Ovary (tissue), 9 donors: Measurements from ENCODE around the gene FXYD1. TPM values are rescaled to one million over a fixed set of nuclear protein-coding genes. Genes with fewer than 3 reads are reported as not detected.

Experiments
- DNase-seq, 5 donors: peaks; one replicate each; pipeline ENCODE4 v3.0.0-alpha.2; 2019 to 2020
- H3K27ac ChIP-seq, 2 donors: fragments of 200-600 bp; one replicate each; pipeline versions ENCODE4 v1.5.1 to v1.8.0; 2019 to 2022
- H3K27me3 ChIP-seq: fragments of 200-600 bp; one replicate; pipeline ENCODE4 v1.8.0; 2022
- H3K36me3 ChIP-seq: fragments of 200-600 bp; sonication (generic); one replicate; pipeline ENCODE4 v1.5.1; 2019
- H3K4me1 ChIP-seq: one replicate; pipeline ENCODE4 v1.8.1; 2013; ENCODE audit warnings: mild to moderate bottlenecking, moderate library complexity; ENCODE audit not compliant: insufficient read depth
- H3K4me3 ChIP-seq: fragments of 200-600 bp; sonication (generic); one replicate; pipeline ENCODE4 v1.5.1; 2017
- H3K9me3 ChIP-seq, 2 donors: fragments of 200-600 bp in 1 of 2; sonication (generic) in 1 of 2; one replicate each; pipeline versions ENCODE4 v1.5.1 to v1.8.1; 2013 to 2019; ENCODE audit warnings: mild to moderate bottlenecking in 1 of 2, moderate library complexity in 1 of 2
- EP300 ChIP-seq: sonication (generic); formaldehyde crosslinking; IDR thresholded peaks from one replicate; pipeline ENCODE4 v1.6.1; 2017; ENCODE audit warnings: antibody characterized with exemption
- POLR2A ChIP-seq: fragments of 450-650 bp; IDR thresholded peaks from one replicate; pipeline ENCODE4 v1.6.1; 2017; ENCODE audit warnings: antibody characterized with exemption, mild to moderate bottlenecking, moderate library complexity
- whole genome bisulfite sequencing, 3 donors: extraction: QIAGEN DNeasy Blood & Tissue Kit in 1 of 3; methylation state at CpG; one replicate each; pipeline versions ENCODE4 v1.1.5 to v1.1.7; 2013 to 2017; 5-methylcytosine and 5-hydroxymethylcytosine counted together
- intact Hi-C, 4 donors: fragments of 100-400 bp; cut with DNase I; formaldehyde crosslinking; loops; one replicate each; pipeline versions ENCODE4 v1.11.0 to v1.15.1; 2022 to 2023
- polyA plus RNA-seq, 2 donors: library from polyadenylated mRNA; stranded (reverse); fragments of 200-250 nt in 1 of 2; fragments of 350-450 nt in 1 of 2; fragmentation: Illumina TruSeq in 1 of 2; extraction: RNeasy Lipid Tissue Mini Kit (QIAGEN cat#74804) in 1 of 2; gene quantifications; one replicate each; pipeline ENCODE4 v1.2.3, GENCODE V29; 2013 to 2014
- total RNA-seq, 7 donors: library from RNA; depleted of rRNA in 2 of 7; stranded (reverse); fragments of >200 nt in 2 of 7; fragmentation: NEBNext Ultra II Directional in 3 of 7; extraction: Animal tissue kit (Norgen Biotek cat#: 25700) in 3 of 7; gene quantifications; one replicate each; pipeline versions ENCODE4 v1.1.0 to v1.2.4, GENCODE V29; 2016 to 2023
- TF ChIP-seq, protein P1 (sequence below), 3 donors: fragments of 450-650 bp in 2 of 3; fragments of 200-600 bp in 1 of 3; IDR thresholded peaks; one replicate each; pipeline versions ENCODE4 v1.5.1 to v1.8.0; 2016 to 2022; ENCODE audit warnings: antibody characterized with exemption in 3 of 3, mild to moderate bottlenecking in 1 of 3
- donor health status: DM: no; HTN: no; CAD: no; lungs with moderate emphysema.
- donor health status: DM: no; HTN: no; CAD: no.
- donor health status: Bipolar disorder and iron deficiency.
- donor health status: DM: yes; HTN: yes; CAD: no.
- donor health status: DM: no; HTN: no; CAD: no.
- donor health status: DM: yes; HTN: yes; CAD: no.

FXYD1 gene
- total and polyA plus RNA-seq, 9 donors: 26.7 to 204 (median 95.8) TPM

DNA sequence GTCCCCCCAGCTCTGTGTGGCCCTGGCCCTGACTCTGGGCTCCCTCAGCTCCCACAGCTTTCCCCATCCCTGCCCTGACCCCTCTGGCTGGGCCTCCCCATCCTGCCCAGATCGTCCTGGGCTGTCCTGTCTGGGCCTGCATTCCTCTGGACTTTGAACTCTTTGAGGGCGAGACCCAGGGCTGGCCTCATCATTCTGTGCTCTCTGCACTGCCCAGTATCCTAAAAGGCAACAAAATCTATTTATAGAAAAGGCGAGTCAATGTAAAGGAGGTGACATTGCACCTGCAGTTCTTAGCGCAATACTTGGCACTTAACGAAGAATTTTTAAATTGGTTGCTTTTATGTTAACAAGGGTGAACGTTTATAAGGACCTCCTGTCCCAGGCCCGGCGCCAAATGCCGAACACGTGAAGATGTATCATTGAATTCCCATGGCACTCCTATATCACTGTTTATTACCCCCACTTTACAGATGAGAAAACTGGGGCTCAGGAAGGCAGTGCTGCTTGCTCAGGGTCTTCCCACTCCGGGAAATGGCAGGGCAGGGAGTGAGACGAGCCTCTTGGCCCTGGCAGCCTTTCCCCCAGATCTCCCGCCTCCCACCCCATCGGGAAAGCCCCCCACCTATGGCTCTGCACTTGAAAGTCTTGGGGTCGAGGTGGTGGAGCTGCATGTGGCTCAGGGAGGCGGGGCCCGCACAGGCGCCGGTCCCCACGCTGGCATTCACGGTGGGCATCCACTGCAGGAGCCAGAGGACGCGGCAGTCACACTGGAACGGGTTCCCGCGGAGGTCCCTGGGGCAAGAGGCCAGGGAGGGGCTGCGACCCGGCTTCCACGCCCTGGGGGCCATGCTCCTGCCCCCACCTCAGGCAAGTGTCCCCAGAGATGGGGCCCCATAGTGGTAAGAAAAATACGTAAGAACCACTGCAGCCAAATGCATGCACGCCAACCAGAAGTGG lies 7.6 kb upstream of the FXYD1 start:
- intact Hi-C loops: no loop called here
- no peaks in the 10 kb centered on the region for H3K4me1 ChIP-seq
- no peaks in the 10 kb centered on the region for H3K36me3 ChIP-seq
- no peak overlapping the region for H3K27ac ChIP-seq
- TF ChIP-seq EP300 (no peak), POLR2A (no peak)
- TF ChIP-seq, protein P1, sequence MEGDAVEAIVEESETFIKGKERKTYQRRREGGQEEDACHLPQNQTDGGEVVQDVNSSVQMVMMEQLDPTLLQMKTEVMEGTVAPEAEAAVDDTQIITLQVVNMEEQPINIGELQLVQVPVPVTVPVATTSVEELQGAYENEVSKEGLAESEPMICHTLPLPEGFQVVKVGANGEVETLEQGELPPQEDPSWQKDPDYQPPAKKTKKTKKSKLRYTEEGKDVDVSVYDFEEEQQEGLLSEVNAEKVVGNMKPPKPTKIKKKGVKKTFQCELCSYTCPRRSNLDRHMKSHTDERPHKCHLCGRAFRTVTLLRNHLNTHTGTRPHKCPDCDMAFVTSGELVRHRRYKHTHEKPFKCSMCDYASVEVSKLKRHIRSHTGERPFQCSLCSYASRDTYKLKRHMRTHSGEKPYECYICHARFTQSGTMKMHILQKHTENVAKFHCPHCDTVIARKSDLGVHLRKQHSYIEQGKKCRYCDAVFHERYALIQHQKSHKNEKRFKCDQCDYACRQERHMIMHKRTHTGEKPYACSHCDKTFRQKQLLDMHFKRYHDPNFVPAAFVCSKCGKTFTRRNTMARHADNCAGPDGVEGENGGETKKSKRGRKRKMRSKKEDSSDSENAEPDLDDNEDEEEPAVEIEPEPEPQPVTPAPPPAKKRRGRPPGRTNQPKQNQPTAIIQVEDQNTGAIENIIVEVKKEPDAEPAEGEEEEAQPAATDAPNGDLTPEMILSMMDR (IDR thresholded peaks at IDR 0.05): no peak
- H3K9me3 ChIP-seq: no peaks in the 10 kb centered on the region
- 71 to 77% (median 77%) methylated on average over 26 to 31 of the region's 31 CpGs for WGBS, 3 donors
- no peak overlapping the region for H3K4me3 ChIP-seq
- DNase-seq: no peak
- H3K27me3 ChIP-seq: no peaks in the 10 kb centered on the region

DNA sequence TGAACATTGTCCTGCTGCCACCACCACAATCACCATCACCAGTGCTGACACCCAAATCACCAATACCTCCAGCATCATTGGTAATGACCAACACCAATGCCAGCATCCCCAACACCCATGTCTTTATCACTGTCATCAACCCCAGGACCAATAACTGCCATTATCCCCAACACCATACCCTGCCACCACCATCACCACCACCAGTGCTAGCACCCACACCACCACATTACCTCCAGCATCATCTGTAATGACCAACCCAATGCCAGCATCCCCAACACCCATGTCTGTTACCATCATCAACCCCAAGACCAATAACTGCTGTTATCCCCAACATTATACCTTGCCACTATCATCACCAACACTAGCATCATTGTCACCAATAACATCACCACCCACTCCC lies 6.4 kb upstream of the FXYD1 start:
- no peak overlapping the region for H3K4me3 ChIP-seq
- intact Hi-C loops: no loop called here

DNA sequence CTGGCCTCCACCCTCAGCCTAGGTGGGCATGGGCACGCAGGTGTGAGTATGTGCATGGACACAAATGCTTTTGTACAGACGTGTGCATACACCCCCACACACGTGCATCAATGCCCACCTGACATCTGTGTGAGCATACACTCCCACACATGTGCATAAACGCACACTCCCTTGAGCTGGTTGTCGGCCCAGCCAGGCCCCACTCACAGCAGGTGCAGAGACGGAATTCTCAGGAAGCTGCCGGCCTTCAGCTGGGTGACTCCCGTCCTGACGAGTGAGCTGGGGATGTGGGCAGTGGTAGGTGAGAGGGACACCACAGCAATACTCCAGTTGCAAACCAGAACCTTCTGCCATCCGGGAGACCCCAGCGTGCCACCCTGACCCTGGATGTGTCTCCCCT lies 4.8 kb upstream of the FXYD1 start:
- Histone ChIP-seq H3K4me3 (no peak overlapping the region), H3K9me3 (no peaks in the 10 kb centered on the region), H3K27ac (peak overlapping the region in 1 of 2 donors; percentile 78), H3K4me1 (peaks cover under 1% of the 10 kb centered on the region), H3K36me3 (no peaks in the 10 kb centered on the region), H3K27me3 (no peaks in the 10 kb centered on the region)
- no peak for DNase-seq
- 56 to 62% (median 57%) methylated on average over 11 of the region's 11 CpGs for WGBS, 3 donors
- intact Hi-C loops: no loop called here
- no peak for TF ChIP-seq EP300
- TF ChIP-seq, protein P1 (IDR thresholded peaks at IDR 0.05): no peak
- TF ChIP-seq POLR2A: no peak

More for the DNA sequence above, 6.4 kb upstream of the FXYD1 start:
- Histone ChIP-seq H3K27me3 (no peaks in the 10 kb centered on the region), H3K9me3 (no peaks in the 10 kb centered on the region), H3K36me3 (no peaks in the 10 kb centered on the region), H3K27ac (no peak overlapping the region), H3K4me1 (no peaks in the 10 kb centered on the region)
- no peak for DNase-seq
- no peak for TF ChIP-seq POLR2A
- no peak for TF ChIP-seq EP300
- TF ChIP-seq, protein P1 (IDR thresholded peaks at IDR 0.05): no peak

DNA sequence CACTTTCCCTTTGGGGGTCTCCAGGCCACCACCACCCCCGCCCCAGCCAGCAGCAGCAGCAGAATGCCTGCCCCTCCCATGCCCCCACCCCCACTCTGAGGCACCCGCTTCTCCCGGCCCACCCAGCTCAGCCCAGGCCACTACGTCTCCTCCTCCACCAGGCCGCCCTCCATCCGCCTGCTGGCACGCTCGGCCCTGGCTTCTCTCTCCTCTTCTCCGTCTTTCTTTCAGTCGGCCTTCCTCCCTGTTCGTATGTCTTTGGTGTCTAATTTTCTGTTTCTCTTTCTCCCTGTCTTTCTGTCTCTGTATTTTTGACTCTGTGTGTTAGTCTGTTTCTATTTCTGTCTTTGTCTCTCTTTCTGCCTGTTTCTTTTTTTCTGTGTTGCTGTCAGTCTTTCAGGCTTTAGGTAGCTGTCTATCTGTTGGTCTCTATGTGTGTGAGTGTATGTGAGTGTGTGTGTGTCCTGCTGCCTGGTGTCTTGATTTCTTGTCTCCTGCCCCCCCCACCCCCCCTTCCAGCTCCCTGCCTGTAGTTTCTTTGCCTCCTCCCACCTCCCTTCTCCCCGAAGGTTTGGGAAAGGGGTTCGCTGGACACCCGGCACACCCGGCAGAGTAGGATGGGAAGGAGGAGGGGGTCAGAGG lies 3.9 kb upstream of the FXYD1 start, which contains the start of gene LGI4:
Gene LGI4, minus strand, starts transcription at position 459 of the 642 bp plus-strand sequence. Its CDS starts 379 bp downstream, at position 80.
- peaks cover 5% of the 10 kb centered on the region for H3K4me1 ChIP-seq
- no peak for DNase-seq
- H3K4me3 ChIP-seq: peak within 1 kb of the TSS; percentile 27
- intact Hi-C loops: no loop called here
- TF ChIP-seq POLR2A: no peak
- TF ChIP-seq, protein P1 (IDR thresholded peaks at IDR 0.05): no peak
- TF ChIP-seq EP300: no peak
- no peaks in the 10 kb centered on the region for H3K9me3 ChIP-seq
- H3K27me3 ChIP-seq: no peaks in the 10 kb centered on the region
- 33 to 54% (median 53%) methylated on average over 14 to 15 of the region's 15 CpGs for WGBS, 3 donors
- peak within 1 kb of the TSS; percentile 70 to 78 for H3K27ac ChIP-seq
- no peaks in the 10 kb centered on the region for H3K36me3 ChIP-seq
